Lower leg skin (tissue), 3 donors: ENCODE measurements around the gene CENATAC.

Experiments used
- POLR2A ChIP-seq, 2 donors: fragments of 450-650 bp; IDR thresholded peaks; one replicate each; pipeline ENCODE4 v1.6.1; 2016 to 2017; ENCODE audit warnings: antibody characterized with exemption in 2 of 2, mild to moderate bottlenecking in 1 of 2, moderate library complexity in 1 of 2
- TF ChIP-seq, protein P1 (sequence below), 3 donors: fragments of 450-650 bp; IDR thresholded peaks; one replicate each; pipeline ENCODE4 v1.5.1; 2016; ENCODE audit warnings: antibody characterized with exemption in 3 of 3, mild to moderate bottlenecking in 3 of 3, moderate library complexity in 2 of 3

DNA sequence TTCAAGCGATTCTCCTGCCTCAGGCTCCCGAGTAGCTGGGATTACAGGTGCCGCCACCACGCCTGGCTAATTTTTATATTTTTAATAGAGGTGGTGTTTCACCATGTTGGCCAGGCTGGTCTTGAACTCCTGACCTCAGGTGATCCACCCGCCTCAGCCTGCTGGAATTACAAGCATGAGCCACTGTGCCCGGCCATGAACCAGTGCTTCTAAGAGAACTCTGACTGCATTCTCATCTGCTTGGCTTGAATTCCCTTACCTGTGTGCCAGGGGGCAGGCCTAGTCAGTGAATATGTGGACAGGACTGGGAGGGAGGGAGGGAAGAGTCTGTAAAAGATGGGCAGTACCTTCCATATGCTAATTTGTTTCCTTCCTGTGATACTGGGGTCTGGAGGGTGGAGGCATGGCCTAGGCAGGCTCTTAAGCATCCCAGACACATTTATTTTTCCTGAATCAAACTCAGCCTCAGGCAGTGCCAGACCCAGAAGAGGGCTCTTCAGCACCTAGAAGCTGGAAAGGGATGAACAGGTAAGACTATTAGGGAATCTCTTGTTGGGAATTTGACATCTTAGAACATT is 13.6 kb downstream of the CENATAC start:
- TF ChIP-seq, protein P1, sequence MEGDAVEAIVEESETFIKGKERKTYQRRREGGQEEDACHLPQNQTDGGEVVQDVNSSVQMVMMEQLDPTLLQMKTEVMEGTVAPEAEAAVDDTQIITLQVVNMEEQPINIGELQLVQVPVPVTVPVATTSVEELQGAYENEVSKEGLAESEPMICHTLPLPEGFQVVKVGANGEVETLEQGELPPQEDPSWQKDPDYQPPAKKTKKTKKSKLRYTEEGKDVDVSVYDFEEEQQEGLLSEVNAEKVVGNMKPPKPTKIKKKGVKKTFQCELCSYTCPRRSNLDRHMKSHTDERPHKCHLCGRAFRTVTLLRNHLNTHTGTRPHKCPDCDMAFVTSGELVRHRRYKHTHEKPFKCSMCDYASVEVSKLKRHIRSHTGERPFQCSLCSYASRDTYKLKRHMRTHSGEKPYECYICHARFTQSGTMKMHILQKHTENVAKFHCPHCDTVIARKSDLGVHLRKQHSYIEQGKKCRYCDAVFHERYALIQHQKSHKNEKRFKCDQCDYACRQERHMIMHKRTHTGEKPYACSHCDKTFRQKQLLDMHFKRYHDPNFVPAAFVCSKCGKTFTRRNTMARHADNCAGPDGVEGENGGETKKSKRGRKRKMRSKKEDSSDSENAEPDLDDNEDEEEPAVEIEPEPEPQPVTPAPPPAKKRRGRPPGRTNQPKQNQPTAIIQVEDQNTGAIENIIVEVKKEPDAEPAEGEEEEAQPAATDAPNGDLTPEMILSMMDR (IDR thresholded peaks at IDR 0.05) = no peak
- no peak for TF ChIP-seq POLR2A (IDR thresholded peaks at IDR 0.05)
